Memory B cell (primary cell): ENCODE data around the gene CCP110.

Experiments
- ATAC-seq: fragments of 150-1000 bp; cut with Tn5 transposase; 2 replicates; pipeline ENCODE4 v1.10.0; 2021; ENCODE audit warnings: low read depth, mild to moderate bottlenecking, moderate library complexity
- DNase-seq, 2 donors: peaks; one replicate each; pipeline ENCODE4 v3.0.0; 2022; ENCODE audit warnings: low spot score in 2 of 2
- H3K27ac Mint-ChIP-seq: one replicate; pipeline ENCODE4 v1.8.0; 2022; ENCODE audit warnings: mild to moderate bottlenecking, moderate library complexity, mixed read lengths
- H3K27me3 Mint-ChIP-seq: one replicate; pipeline ENCODE4 v1.8.0; 2022; ENCODE audit warnings: mixed read lengths
- H3K36me3 Mint-ChIP-seq: one replicate; pipeline ENCODE4 v1.8.0; 2022; ENCODE audit warnings: mild to moderate bottlenecking, mixed read lengths
- H3K4me1 Mint-ChIP-seq: one replicate; pipeline ENCODE4 v1.8.0; 2022; ENCODE audit warnings: mixed read lengths
- H3K4me3 Mint-ChIP-seq: one replicate; pipeline ENCODE4 v1.8.0; 2022; ENCODE audit warnings: mild to moderate bottlenecking, moderate library complexity, mixed read lengths
- H3K9me3 Mint-ChIP-seq: one replicate; pipeline ENCODE4 v1.8.0; 2022; ENCODE audit warnings: mixed read lengths

Gene CCP110

DNA sequence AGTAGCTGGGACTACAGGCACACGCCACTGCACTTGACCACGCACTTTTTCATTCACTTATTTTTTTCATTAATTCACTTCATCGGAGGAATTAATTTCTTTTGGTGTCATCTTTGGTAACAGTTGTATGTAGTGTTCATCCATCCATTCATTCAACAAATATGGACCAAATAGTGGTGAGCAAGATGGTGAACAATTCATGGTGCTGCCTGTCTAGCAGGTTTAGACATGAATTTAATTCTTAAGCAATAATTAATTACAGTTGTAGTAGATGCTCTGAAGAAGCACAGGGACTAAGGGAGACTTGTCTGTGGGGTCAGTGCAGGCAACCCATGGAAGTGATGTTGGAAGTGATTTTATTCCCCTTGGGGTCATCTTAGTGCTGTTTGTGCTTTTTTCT is 24.3 kb upstream of the CCP110 start:
- Mint-ChIP-seq H3K36me3 (peaks cover 21% of the 10 kb centered on the region), H3K27me3 (no peaks in the 10 kb centered on the region), H3K4me3 (no peak overlapping the region), H3K4me1 (no peaks in the 10 kb centered on the region), H3K9me3 (no peaks in the 10 kb centered on the region), H3K27ac (no peak overlapping the region)
- ATAC-seq (no peak), DNase-seq (no peak)

DNA sequence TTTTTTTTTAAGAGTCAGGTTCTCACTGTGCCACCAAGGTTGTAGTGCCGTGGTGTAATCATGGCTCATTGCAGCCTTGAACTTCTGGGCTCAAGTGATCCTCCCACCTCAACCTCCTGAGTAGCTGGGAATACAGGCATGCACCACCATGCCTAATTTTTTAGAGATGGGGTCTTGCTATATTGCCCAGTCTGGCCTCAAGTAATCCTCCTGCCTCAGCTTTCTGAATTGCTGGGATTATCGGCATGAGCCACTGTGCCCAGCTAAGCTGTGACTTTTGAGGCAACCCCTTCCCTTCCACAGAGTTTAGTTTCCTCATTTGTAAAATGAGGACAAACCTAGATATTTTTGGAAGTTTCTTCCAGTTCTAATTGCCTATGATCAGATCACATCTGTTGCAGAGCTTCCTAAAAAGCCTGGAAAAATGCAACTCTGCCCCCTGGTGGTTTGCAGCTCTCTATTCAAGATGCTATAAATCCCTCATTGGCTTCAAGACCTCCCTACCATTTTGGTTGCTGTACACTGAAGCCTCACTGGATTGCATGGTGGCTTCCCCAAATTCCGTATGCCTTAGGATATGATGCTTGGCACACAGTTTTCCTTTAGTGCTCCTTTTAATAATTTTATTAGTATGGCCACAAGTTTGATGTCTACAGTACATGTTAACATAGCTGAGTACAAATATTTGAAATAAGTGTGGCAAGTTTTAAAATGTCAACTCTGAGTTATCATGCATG is 21.2 kb upstream of the CCP110 start:
- no peaks in the 10 kb centered on the region for H3K9me3 Mint-ChIP-seq
- peak; percentile 73 for ATAC-seq
- no peaks in the 10 kb centered on the region for H3K4me1 Mint-ChIP-seq
- H3K36me3 Mint-ChIP-seq, result peaks cover 31% of the 10 kb centered on the region
- no peak overlapping the region for H3K27ac Mint-ChIP-seq
- peak; percentile 46 to 56 for DNase-seq
- H3K27me3 Mint-ChIP-seq, result no peaks in the 10 kb centered on the region
- no peak overlapping the region for H3K4me3 Mint-ChIP-seq

DNA sequence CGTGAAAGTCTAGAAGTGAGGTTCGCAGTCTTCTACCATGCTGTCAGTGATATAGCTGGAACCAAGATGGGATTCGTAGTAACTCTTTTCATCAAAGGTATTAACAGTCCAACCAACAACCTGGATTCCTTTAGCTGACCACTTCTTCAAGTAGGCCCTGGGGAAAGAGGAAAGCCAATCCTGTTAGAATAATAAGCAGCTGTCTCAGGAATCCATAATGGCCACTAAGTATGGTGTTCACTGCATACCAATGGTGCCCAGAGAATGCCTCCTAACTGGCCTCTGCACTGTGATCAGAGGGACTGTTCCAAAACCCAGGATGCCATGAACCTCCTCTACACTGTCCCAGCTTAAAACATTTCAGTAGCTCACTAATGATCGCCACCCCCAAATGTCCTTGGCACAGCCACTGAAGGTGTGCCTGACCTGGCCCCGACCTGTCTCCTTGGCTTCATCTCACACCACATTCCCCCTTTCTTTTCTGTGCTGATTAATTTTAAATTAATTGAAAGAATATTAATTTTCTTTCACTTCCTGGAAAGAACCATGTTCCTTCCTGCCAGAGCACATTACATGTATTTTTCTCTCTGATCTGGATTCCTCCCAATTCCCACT is 20.2 kb upstream of the CCP110 start:
- no peaks in the 10 kb centered on the region for H3K9me3 Mint-ChIP-seq
- H3K27me3 Mint-ChIP-seq, result no peaks in the 10 kb centered on the region
- H3K4me3 Mint-ChIP-seq, result no peak overlapping the region
- ATAC-seq, result no peak
- no peak overlapping the region for H3K27ac Mint-ChIP-seq
- no peak for DNase-seq
- no peaks in the 10 kb centered on the region for H3K4me1 Mint-ChIP-seq
- peaks cover 31% of the 10 kb centered on the region for H3K36me3 Mint-ChIP-seq

DNA sequence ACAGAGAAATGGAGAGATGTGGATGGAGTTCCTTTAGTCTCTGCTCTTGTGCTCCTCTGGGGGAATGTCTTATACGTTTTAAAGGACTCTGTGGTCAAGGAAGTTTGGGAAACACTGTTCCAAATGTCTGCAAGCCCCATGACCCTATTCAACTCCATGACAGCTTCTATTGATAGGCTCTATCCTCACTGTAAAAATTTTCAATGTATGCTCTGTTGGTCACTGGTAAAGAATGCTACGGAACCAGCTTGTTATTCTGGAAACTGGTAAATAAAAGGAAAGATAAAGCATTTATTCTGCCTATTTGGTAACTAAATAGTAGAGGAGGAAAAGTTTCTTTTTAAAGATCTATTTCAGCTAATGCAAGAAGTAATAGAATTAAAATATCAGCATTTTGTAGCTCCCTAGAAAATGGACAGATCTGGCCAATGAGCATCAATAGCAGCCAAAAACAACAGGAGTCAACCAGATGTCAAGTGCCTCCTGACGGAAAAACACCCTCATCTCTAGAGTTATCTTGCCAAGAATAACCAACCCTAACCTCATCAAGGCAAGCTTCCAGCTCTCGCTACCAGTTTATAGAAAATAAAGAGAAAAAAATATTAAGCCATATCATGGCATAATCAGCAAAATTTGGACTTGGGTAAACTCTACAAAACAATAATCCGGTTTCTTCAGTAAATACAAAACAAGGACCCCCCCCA is 18.0 kb upstream of the CCP110 start:
- no peak overlapping the region for H3K27ac Mint-ChIP-seq

DNA sequence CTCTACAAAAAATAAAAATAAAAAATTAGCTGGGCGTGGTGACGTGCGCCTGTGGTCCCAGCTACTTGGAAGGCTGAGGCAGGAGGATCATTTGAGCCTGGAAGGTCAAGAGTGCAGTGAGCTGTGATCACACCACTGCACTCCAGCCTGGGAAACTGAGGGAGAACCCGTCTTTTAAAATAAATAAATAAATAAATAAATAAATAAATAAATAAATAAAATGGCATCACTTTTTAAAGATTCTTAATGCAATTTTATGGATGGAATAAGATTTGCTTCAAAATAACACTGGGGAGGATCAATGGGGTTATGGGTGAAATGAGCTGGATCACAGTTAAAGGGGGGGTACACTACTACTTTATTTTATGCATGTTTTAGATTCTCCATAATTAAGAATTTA is 16.8 kb upstream of the CCP110 start:
- H3K27me3 Mint-ChIP-seq, result no peaks in the 10 kb centered on the region
- DNase-seq (no peak), ATAC-seq (no peak)
- no peak overlapping the region for H3K4me3 Mint-ChIP-seq
- peaks cover 23% of the 10 kb centered on the region for H3K36me3 Mint-ChIP-seq
- peaks cover 3% of the 10 kb centered on the region for H3K4me1 Mint-ChIP-seq
- H3K27ac Mint-ChIP-seq, result no peak overlapping the region
- no peaks in the 10 kb centered on the region for H3K9me3 Mint-ChIP-seq

More for the DNA sequence above, 18.0 kb upstream of the CCP110 start:
- no peak overlapping the region for H3K4me3 Mint-ChIP-seq
- DNase-seq (no peak), ATAC-seq (no peak)
- peaks cover 27% of the 10 kb centered on the region for H3K36me3 Mint-ChIP-seq
- H3K9me3 Mint-ChIP-seq, result no peaks in the 10 kb centered on the region
- no peaks in the 10 kb centered on the region for H3K4me1 Mint-ChIP-seq
- no peaks in the 10 kb centered on the region for H3K27me3 Mint-ChIP-seq

DNA sequence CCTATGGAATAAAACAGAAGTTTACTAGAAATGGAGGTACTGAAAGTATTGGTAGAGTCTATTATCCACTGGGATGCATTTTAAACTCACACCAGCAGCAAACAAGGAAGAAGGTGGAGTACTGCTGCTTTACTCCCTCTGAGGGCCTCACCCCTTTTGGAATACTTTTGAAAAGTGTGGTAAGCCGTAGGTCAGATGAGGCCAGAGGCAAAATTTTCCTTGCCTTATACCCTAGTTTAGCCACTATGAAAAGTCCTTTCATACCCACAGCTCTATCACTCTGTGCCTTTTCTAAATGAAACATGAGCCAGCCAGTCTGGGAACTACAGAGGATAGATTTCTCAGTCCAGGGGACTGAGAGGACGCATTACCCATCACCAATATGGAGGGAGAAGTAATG is 15.9 kb upstream of the CCP110 start:
- H3K36me3 Mint-ChIP-seq, result peaks cover 25% of the 10 kb centered on the region
- no peaks in the 10 kb centered on the region for H3K27me3 Mint-ChIP-seq
- H3K4me1 Mint-ChIP-seq, result peaks cover 3% of the 10 kb centered on the region
- DNase-seq (no peak), ATAC-seq (no peak)
- H3K4me3 Mint-ChIP-seq, result no peak overlapping the region
- no peak overlapping the region for H3K27ac Mint-ChIP-seq
- H3K9me3 Mint-ChIP-seq, result no peaks in the 10 kb centered on the region

DNA sequence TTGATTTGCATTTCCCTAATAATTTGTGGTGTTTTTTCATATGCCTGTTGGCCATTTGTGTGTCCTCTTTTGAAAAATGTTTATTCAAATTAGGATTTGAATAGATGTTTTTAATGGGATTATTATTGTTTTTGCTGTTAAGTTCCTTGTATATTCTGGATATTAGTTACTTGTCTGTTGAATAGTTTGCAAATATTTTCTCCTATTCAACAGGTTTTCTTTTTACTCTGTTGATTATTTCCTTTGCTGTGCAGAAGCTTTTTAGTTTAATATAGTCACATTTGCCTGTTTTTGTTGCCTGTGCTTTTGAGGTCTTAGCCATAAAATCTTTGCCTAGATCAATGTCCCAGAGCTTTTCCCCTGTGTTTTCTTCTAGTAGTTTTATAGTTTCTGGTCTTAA is 11.4 kb upstream of the CCP110 start:
- no peak overlapping the region for H3K4me3 Mint-ChIP-seq
- no peaks in the 10 kb centered on the region for H3K9me3 Mint-ChIP-seq
- DNase-seq, result no peak
- peaks cover 26% of the 10 kb centered on the region for H3K36me3 Mint-ChIP-seq
- no peak for ATAC-seq
- no peak overlapping the region for H3K27ac Mint-ChIP-seq
- no peaks in the 10 kb centered on the region for H3K27me3 Mint-ChIP-seq
- H3K4me1 Mint-ChIP-seq, result peaks cover 15% of the 10 kb centered on the region

DNA sequence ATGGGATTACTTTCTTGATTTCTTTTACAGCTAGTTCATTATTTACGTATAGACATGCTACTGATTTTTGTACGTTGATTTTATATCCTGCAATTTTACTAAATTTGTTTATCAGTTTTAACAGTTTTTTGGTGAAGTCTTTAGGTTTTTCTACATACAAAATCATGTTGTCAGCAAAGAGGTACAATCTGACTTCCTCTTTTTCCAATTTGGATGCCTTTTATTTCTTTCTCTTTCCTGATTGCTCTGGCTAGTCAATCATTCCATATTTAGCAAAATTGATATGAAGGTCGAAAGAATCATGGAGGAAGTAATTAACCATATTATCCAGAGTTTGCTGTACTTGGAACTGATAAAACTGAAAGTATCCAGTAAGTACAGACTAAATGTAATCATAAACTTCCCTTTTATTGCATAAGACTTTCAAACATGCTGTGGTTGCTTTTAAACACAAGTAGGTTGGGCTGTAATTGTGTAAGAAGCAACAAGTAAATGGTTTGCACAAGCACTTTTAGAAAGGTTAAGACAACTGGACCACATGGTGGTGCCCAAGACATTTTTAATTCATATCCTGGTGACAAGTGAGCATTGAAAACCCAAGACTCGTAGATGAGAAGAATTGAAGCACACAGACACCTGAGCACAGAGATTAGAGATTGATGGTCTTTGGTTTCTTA is 10.2 kb upstream of the CCP110 start:
- peaks cover 17% of the 10 kb centered on the region for H3K4me1 Mint-ChIP-seq
- ATAC-seq, result peak; percentile 34
- H3K4me3 Mint-ChIP-seq, result no peak overlapping the region
- peaks cover 26% of the 10 kb centered on the region for H3K36me3 Mint-ChIP-seq
- H3K9me3 Mint-ChIP-seq, result no peaks in the 10 kb centered on the region
- no peaks in the 10 kb centered on the region for H3K27me3 Mint-ChIP-seq
- no peak overlapping the region for H3K27ac Mint-ChIP-seq
- no peak for DNase-seq

DNA sequence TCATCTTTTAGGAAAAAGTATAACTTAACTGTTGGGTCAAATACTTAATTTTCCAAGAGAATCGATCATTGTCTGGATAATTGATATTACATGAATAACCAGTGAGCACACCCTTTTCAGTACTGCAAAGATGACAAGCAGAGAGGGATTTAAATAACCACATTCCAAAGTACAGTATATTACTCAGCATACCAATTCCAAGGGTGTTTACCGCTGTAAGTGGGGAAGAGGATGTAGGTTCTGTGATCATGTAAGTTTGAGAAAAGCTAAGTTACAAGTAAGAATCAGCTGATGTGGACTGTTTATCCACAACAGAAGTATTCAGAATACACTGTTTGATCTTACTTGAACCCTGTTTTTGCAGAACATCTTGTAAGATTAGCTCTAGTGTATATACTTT is 8.0 kb upstream of the CCP110 start:
- H3K4me1 Mint-ChIP-seq, result peaks cover 21% of the 10 kb centered on the region
- H3K36me3 Mint-ChIP-seq, result peaks cover 26% of the 10 kb centered on the region
- H3K27ac Mint-ChIP-seq, result no peak overlapping the region
- no peaks in the 10 kb centered on the region for H3K27me3 Mint-ChIP-seq
- ATAC-seq, result no peak
- no peak for DNase-seq
- H3K4me3 Mint-ChIP-seq, result no peak overlapping the region
- H3K9me3 Mint-ChIP-seq, result no peaks in the 10 kb centered on the region

DNA sequence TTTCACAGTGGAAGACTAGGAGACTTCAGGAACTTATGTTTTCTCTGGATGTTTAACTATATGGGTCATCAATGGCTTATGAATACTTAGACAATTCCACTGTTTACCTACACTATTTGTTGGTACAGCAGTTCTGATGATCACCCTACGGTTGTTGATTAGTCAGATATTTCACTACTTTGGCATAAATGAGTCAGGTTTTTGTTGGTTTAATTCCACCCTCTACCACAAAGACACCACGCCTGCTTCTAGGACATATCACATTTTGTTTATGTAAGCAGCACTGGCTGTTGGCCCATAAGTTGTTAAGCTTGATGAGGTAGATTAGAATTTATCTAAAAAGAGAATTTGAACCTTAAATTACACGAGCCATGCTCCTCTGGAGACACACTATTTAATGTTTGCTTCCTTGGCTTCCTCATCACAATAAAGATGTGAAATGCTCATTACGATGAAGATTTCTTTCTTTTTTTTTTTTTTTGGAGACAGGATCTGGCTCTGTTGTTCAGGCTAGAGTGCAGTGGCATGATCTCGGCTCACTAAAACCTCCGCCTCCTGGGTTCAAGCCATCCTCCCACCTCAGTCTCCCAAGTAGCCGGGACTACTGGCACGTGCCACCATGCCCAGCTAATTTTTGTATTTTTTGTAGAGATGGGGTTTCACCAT is 6.2 kb upstream of the CCP110 start:
- ATAC-seq, result no peak
- DNase-seq, result no peak
- H3K9me3 Mint-ChIP-seq, result no peaks in the 10 kb centered on the region
- H3K4me3 Mint-ChIP-seq, result no peak overlapping the region
- H3K36me3 Mint-ChIP-seq, result peaks cover 24% of the 10 kb centered on the region
- peaks cover 31% of the 10 kb centered on the region for H3K4me1 Mint-ChIP-seq
- H3K27me3 Mint-ChIP-seq, result no peaks in the 10 kb centered on the region
- no peak overlapping the region for H3K27ac Mint-ChIP-seq

DNA sequence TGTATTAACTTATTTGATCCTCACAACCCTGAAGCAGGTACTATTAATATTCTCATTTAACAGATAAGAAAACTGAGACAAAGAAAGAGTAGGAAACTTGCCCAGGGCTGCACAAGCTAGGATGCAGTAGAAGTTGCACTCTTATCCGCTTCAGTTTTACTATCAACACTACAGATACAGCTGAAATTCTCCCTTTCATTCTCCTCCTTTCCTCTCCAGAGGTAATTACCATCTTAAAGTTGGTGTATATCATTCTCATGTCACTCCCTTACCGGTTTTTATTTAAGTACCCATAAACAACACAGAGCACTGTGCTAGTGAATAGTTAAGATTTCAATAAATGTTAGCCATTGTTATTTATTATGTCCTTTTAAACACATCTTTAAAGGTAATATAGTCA is 5.4 kb upstream of the CCP110 start:
- peak overlapping the region; percentile 4 for H3K27ac Mint-ChIP-seq
- H3K4me3 Mint-ChIP-seq, result no peak overlapping the region
- H3K9me3 Mint-ChIP-seq, result no peaks in the 10 kb centered on the region
- peaks cover 21% of the 10 kb centered on the region for H3K36me3 Mint-ChIP-seq
- DNase-seq (no peak), ATAC-seq (no peak)
- H3K4me1 Mint-ChIP-seq, result peaks cover 31% of the 10 kb centered on the region
- no peaks in the 10 kb centered on the region for H3K27me3 Mint-ChIP-seq

DNA sequence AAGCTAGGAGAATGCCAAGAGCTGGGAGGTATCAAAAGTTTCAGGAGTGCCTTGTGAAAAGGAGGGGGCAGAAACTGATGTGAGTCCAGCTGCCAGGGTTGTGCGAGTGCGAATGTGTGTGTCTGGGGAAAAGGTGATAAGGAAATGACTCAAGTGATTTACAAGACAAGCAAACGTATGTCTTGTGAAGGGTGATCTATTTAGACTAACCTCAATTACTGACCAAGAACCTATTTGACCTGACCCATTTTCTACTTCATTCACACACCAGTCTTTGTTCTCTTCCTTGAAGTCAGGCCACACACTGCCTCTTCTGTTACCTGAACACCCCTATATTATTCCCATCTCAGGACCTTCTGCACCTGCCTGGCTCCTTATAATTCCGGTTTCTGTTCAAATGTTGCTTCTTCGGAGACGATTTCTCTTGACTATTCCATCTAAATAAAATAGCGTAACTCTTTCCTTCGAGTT is 2.8 kb upstream of the CCP110 start:
- peak overlapping the region; percentile 93 for H3K27ac Mint-ChIP-seq
- H3K27me3 Mint-ChIP-seq, result no peaks in the 10 kb centered on the region
- peak overlapping the region; percentile 96 for H3K4me3 Mint-ChIP-seq
- H3K9me3 Mint-ChIP-seq, result no peaks in the 10 kb centered on the region
- H3K36me3 Mint-ChIP-seq, result peaks cover 12% of the 10 kb centered on the region
- DNase-seq (no peak), ATAC-seq (no peak)
- peaks cover 36% of the 10 kb centered on the region for H3K4me1 Mint-ChIP-seq

DNA sequence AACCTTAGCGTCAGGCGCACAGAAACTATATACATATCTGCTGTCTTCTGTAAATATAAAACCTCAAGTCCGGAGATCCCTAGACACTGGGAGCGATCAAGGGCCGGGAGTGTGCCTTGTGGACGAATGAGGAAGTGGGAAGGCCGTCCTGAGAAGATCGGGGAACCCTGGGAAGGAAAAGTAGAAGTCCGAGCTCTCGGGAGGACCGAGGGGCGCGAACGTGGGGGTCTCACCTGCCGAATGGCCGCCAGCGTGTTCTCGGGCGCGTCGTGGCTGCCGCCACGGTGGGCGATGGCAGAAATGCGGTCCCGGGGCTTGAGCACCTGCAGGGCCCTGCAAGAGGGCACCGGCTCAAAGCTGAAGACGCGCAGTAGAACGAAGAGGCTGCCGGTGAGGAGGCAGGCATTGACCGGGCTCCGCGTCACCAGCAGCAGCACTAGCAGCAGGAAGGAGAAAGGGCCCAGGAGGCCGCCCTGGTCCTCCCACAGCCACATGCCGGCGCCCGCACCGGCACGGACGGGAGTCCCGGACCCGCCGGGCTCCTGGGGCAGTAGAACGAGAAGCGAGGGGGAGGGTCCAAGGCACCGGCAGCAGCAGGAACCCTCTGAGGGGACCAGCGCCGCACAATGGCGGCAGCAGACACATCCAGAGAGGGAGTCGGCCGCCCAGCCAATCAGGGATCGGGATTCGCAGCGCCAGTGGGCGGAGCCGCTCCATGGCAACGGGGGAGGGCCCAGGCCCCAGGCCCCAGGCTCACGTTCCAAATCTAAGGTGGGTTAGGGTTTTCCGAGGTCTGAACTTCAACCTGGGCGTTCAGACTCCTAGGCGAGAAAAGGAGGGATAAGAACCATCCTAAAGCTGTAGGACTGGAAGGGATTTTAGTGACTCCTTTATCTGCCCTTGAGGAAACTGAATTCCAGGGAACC is 2.0 kb upstream of the CCP110 start, which contains the start of gene GDE1:
TSS of gene GDE1 (minus strand) at position 628 of the 926 bp plus-strand sequence. CDS start at position 494, 134 bp downstream.
- peak within 1 kb of the TSS; percentile 93 for H3K27ac Mint-ChIP-seq
- H3K4me3 Mint-ChIP-seq, result peak within 1 kb of the TSS; percentile 96

More for the DNA sequence above, 2.0 kb upstream of the CCP110 start, which contains the start of gene GDE1:
- Mint-ChIP-seq H3K27me3 (no peaks in the 10 kb centered on the region), H3K4me1 (peaks cover 36% of the 10 kb centered on the region), H3K9me3 (no peaks in the 10 kb centered on the region), H3K36me3 (peaks cover 8% of the 10 kb centered on the region)
- ATAC-seq (peak; percentile 70), DNase-seq (peak; percentile 83 to 87)
